HG02623 (cell line): ENCODE data around the gene UTP18.
"Not testable (repeated sequence)": the region's sequence is repeated elsewhere in the genome, so short reads cannot be mapped to it uniquely, and the experiment has no call there.

Experiments
- ATAC-seq: cut with Tn5 transposase; IDR thresholded peaks from one replicate; pipeline ENCODE4 v1.9.1; 2021; ENCODE audit warnings: moderate library complexity; ENCODE audit not compliant: unreplicated experiment

The UTP18 gene

GRCh38 chr17:51330861-51331503 lies 70.6 kb downstream of the UTP18 start:
- ATAC-seq, result not testable (repeated sequence)

DNA sequence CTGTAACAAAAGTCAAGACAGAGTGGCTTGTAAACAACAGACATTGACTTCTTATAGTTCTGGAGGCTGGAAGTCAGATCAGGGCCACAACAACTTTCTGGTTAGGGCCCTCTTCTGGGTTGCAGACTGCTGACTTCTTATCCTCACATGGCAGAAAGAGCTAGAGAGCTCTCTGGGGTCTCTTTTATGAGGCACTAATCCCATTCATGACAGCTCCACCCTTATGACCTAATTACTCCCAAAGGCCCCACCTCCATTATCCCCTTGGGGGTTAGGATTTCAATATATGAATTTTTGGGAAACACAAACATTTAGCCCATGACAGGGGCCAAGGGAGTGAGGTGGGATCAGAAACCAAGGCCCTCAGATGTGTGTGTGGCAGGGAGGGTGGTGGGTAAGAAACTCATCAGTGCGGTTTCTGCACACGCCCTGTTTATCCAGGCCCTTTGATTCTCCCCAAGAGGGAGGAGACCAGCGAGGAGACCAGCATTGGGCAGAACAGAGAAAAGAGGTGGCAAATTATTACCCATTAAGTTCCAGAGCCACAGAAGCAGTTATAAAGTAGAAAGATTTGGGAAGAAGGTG lies 74.8 kb downstream of the UTP18 start:
- no peak for ATAC-seq

- no peak for ATAC-seq
Measured at GRCh38 chr17:51335883-51336822, 75.8 kb downstream of the UTP18 start.

DNA sequence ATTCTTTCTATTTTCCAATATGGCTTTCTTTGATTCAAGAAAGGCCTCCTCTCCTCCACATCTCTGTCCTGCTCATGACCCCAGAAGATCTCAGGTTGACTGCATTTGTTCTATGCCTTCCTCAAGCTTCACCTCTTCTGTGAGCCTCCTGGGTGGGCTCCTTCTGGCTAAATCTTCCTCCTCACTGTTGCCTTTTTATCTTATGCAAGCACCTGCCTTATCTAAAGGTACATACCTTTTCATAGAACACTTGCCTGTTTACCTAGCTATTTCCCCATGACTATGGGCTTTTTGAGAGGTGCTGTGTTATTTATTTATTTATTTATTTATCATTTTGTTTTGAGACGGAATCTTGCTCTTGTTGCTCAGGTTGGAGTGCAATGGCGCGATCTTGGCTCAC lies 81.1 kb downstream of the UTP18 start:
- ATAC-seq, result no peak

DNA sequence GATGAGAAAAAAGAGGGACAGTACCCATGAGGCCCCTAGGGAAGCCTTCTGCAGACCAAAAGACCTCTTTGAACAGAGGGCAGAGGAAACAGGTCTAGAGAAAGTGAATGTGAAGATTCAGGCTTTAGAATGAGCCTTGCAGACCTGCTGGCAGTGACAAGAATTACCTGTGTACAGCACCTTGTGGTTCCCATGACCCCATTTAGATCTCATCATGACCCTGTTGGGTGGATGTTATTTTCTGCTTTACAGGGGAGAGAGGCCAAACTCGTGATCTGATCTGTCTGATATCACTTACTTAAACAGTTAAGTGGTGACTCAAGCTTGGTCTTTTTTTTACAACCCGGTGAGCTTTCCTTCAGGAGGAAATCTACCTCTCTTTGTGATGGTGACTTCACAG lies 81.9 kb downstream of the UTP18 start:
- ATAC-seq, result no peak

DNA sequence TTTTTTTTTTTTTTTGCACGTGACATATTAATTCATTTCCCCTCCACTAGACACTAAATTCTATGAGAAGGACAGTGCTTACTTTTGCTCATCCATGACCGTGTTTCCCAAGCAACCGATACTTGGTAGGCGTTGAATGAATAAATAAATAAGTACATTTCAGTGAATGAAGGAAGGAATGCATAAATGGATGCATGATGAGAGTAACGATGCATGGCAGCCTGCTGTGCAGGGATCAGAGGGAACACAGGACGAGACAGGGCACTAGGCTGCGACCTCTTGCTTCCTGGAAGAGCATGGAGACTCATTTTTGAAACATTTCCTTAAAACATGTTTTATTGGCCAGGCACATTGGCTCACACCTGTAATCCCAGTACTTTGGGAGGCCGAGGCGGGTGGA lies 84.2 kb downstream of the UTP18 start:
- ATAC-seq, result no peak

- ATAC-seq, result no peak
Measured at GRCh38 chr17:51346218-51346982, 86.1 kb downstream of the UTP18 start.
